Heart left ventricle (tissue), 16 donors: ENCODE measurements around the gene MYLK4. TPM values are rescaled to one million over a fixed set of nuclear protein-coding genes. Genes with fewer than 3 reads are reported as not detected.

Experiments used
- ATAC-seq, 4 donors: fragments of 200-7000 bp; cut with Tn5 transposase; one replicate each; pipeline ENCODE4 v1.9.1; 2020 to 2022; ENCODE audit warnings: moderate library complexity in 4 of 4, mild to moderate bottlenecking in 3 of 4, moderate number of reproducible peaks in 1 of 4
- DNase-seq, 5 donors: peaks; one replicate each; pipeline ENCODE4 v3.0.0-alpha.2; 2020
- H3K27ac ChIP-seq, 12 donors: fragments of 200-600 bp; sonication (generic) in 4 of 12; one replicate each; pipeline versions ENCODE4 v1.5.0 to v1.8.0; 2016 to 2022; ENCODE audit warnings: mild to moderate bottlenecking in 2 of 12
- H3K27me3 ChIP-seq, 9 donors: fragments of 200-600 bp; sonication (generic) in 2 of 9; one replicate each; pipeline versions ENCODE4 v1.5.1 to v1.8.0; 2016 to 2022; ENCODE audit warnings: mild to moderate bottlenecking in 3 of 9
- H3K36me3 ChIP-seq, 9 donors: fragments of 200-600 bp; sonication (generic) in 2 of 9; one replicate each; pipeline versions ENCODE4 v1.5.0 to v1.8.0; 2018 to 2022; ENCODE audit warnings: mild to moderate bottlenecking in 2 of 9
- H3K4me1 ChIP-seq, 12 donors: fragments of 200-600 bp; sonication (generic) in 4 of 12; one replicate each; pipeline versions ENCODE4 v1.5.0 to v1.8.0; 2016 to 2022; ENCODE audit warnings: mild to moderate bottlenecking in 3 of 12
- H3K4me3 ChIP-seq, 12 donors: fragments of 200-600 bp; sonication (generic) in 4 of 12; one replicate each; pipeline versions ENCODE4 v1.5.0 to v1.8.0; 2017 to 2022; ENCODE audit warnings: mild to moderate bottlenecking in 9 of 12, moderate library complexity in 4 of 12
- H3K9me3 ChIP-seq, 12 donors: fragments of 200-600 bp; sonication (generic) in 4 of 12; one replicate each; pipeline versions ENCODE4 v1.5.0 to v1.8.0; 2016 to 2022; ENCODE audit warnings: mild to moderate bottlenecking in 1 of 12
- CTCF ChIP-seq, 12 donors: fragments of 200-600 bp; sonication (generic) in 4 of 12; IDR thresholded peaks; one replicate each; pipeline versions ENCODE4 v1.5.0 to v1.8.0; 2018 to 2022; ENCODE audit warnings: antibody characterized with exemption in 12 of 12, mild to moderate bottlenecking in 5 of 12
- POLR2A ChIP-seq, 2 donors: fragments of 450-650 bp; IDR thresholded peaks; one replicate each; pipeline ENCODE4 v1.6.1; 2017; ENCODE audit warnings: antibody characterized with exemption in 2 of 2, mild to moderate bottlenecking in 2 of 2, moderate library complexity in 2 of 2
- WGBS, 4 donors: extraction: QIAGEN DNeasy Blood & Tissue Kit in 2 of 4; methylation state at CpG; one replicate each; pipeline versions ENCODE4 v1.1.5 to v1.1.7; 2013 to 2018; 5-methylcytosine and 5-hydroxymethylcytosine counted together
- intact Hi-C, 10 donors: fragments of 100-400 bp; cut with DNase I; formaldehyde crosslinking; loops; one replicate each; pipeline versions ENCODE4 v1.11.1 to v1.14.2; 2022
- polyA plus RNA-seq, 2 donors: library from polyadenylated mRNA; stranded (reverse); fragments of 200-250 nt; gene quantifications; one replicate each; pipeline ENCODE4 v1.2.3, GENCODE V29; 2013
- total RNA-seq, 9 donors: library from RNA; depleted of rRNA in 2 of 9; stranded (reverse); fragments of >200 nt in 2 of 9; fragmentation: NEBNext Ultra II Directional in 3 of 9; extraction: Animal tissue kit (Norgen Biotek cat#: 25700) in 3 of 9; gene quantifications; one replicate each; pipeline versions ENCODE4 v1.1.0 to v1.2.4, GENCODE V29; 2016 to 2023
- donor health status: ischemic (EF 13 %, LVEDD 7.1; RV severe dilation, severe dysfunction).
- donor health status: healthy with polysubstance abuse.
- donor health status: DM: no; HTN: yes; CAD: no.
- donor health status: DM: no; HTN: no; CAD: no.
- donor health status: ischemic (EF 25% LVEDD 6.9; RV normal size, moderate dysfunction).
- donor health status: ischemic (EF 25% LVEDD 5.7; RV mildly dilated, moderate dysfunction).
- donor health status: healthy.
- donor health status: DM: yes; HTN: yes; CAD: no.
- donor health status: ischemic (EF 35%, LVEDD 5.7; RV mildly dilated, moderate dysfunction).
- donor health status: nonischemic (EF 11% LVEDD 7.7; RV severe dilation, severe dysfunction).
- donor health status: DM: yes; HTN: yes; CAD: no.
- donor health status: PGD.
- donor health status: ischemic (EF 29% LVEDD 5.4; RV normal size, mild dysfunction).
- donor health status: nonischemic (EF 23%, LVEDD 6.1; RV moderate dilation, normal function).

MYLK4 gene
- total and polyA plus RNA-seq, 11 donors: 0.14 to 1.6 (median 0.52) TPM

GRCh38 chr6:2652611-2653010 lies 98.1 kb downstream of the MYLK4 start:
- WGBS, 4 donors: 53 to 89% (median 62%) methylated on average over 3 of the region's 3 CpGs
- Histone ChIP-seq H3K4me3 (no peak overlapping the region), H3K27me3 (no peaks in the 10 kb centered on the region), H3K27ac (no peak overlapping the region), H3K9me3 (peaks cover 0 to 9% (median 0%) of the 10 kb centered on the region in 12 donors), H3K4me1 (peaks cover 0 to 16% (median 0%) of the 10 kb centered on the region in 12 donors), H3K36me3 (no peaks in the 10 kb centered on the region)
- ATAC-seq (no peak), DNase-seq (no peak)
- intact Hi-C loops: no loop called here
- no peak for TF ChIP-seq POLR2A (IDR thresholded peaks at IDR 0.05)
- no peak for TF ChIP-seq CTCF (IDR thresholded peaks at IDR 0.05)

GRCh38 chr6:2651961-2652360 lies 98.8 kb downstream of the MYLK4 start:
- Histone ChIP-seq H3K4me3 (no peak overlapping the region), H3K4me1 (peaks cover 0 to 16% (median 0%) of the 10 kb centered on the region in 12 donors), H3K36me3 (no peaks in the 10 kb centered on the region), H3K27ac (no peak overlapping the region), H3K27me3 (no peaks in the 10 kb centered on the region), H3K9me3 (peaks cover 0 to 9% (median 0%) of the 10 kb centered on the region in 12 donors)
- 83 to 87% (median 87%) methylated on average over 3 of the region's 3 CpGs for WGBS, 4 donors
- DNase-seq (no peak), ATAC-seq (no peak)
- intact Hi-C loops: no loop called here
- TF ChIP-seq POLR2A (IDR thresholded peaks at IDR 0.05) (no peak), CTCF (IDR thresholded peaks at IDR 0.05) (no peak)

GRCh38 chr6:2651536-2651935 lies 99.2 kb downstream of the MYLK4 start:
- H3K4me3 ChIP-seq: no peak overlapping the region
- TF ChIP-seq CTCF (IDR thresholded peaks at IDR 0.05) (no peak), POLR2A (IDR thresholded peaks at IDR 0.05) (no peak)
- no peaks in the 10 kb centered on the region for H3K27me3 ChIP-seq
- peaks cover 0 to 16% (median 0%) of the 10 kb centered on the region in 12 donors for H3K4me1 ChIP-seq
- intact Hi-C loops: no loop called here
- H3K36me3 ChIP-seq: no peaks in the 10 kb centered on the region
- 79 to 88% (median 86%) methylated on average over 1 of the region's 1 CpG for WGBS, 4 donors
- DNase-seq: no peak
- ATAC-seq: no peak
- H3K27ac ChIP-seq: no peak overlapping the region
- H3K9me3 ChIP-seq: peaks cover 0 to 9% (median 0%) of the 10 kb centered on the region in 12 donors

- no peak for DNase-seq
- Histone ChIP-seq H3K27ac (no peak overlapping the region), H3K27me3 (peaks cover 0 to 6% (median 0%) of the 10 kb centered on the region in 9 donors), H3K36me3 (no peaks in the 10 kb centered on the region), H3K4me3 (no peak overlapping the region), H3K4me1 (peaks cover 0 to 3% (median 0%) of the 10 kb centered on the region in 12 donors), H3K9me3 (no peaks in the 10 kb centered on the region)
- no peak for ATAC-seq
- 91 to 94% (median 92%) methylated on average over 3 of the region's 3 CpGs for WGBS, 4 donors
- intact Hi-C loops: loop anchor here in 1 of 10 donors (10.0 kb wide), 1 partner anchor 952 kb away; no protein-coding TSS in a partner anchor
- TF ChIP-seq POLR2A (IDR thresholded peaks at IDR 0.05) (no peak), CTCF (IDR thresholded peaks at IDR 0.05) (no peak)
These were observed 104.4 kb downstream of the MYLK4 start for GRCh38 chr6:2646346-2646745.
